ENCODE results near the gene EPHB1. TPM values are rescaled to one million over a fixed set of nuclear protein-coding genes. Genes with fewer than 3 reads are reported as not detected.

Gene EPHB1
- polyA plus RNA-seq, 1 of the 3 experiments (the other 2 are of a cell fraction), result 1.2 TPM

- Histone ChIP-seq H3K9ac (no peak overlapping the region), H3K4me3 (ENCODE audit: low read depth in 2 of 2, low read length in 1 of 2) (no peak overlapping the region), H3K4me2 (no peak overlapping the region), H3K79me2 (ENCODE audit: insufficient read depth) (no peaks in the 10 kb centered on the region), H2AFZ (ENCODE audit: low read depth) (no peak overlapping the region), H3K4me1 (ENCODE audit: control insufficient read depth in 1 of 2, insufficient read depth in 2 of 2, low read depth in 1 of 2, low read length in 1 of 2) (peaks cover 0 to 14% of the 10 kb centered on the region in 2 experiments; a peak in 1 of 4 replicates), H3K27ac (ENCODE audit: low read depth in 2 of 2, low read length in 1 of 2) (no peak overlapping the region), H3K9me2 (no peaks in the 10 kb centered on the region), H3K27me3 (ENCODE audit: insufficient read depth) (no peaks in the 10 kb centered on the region), H4K20me1 (ENCODE audit: insufficient read depth) (no peaks in the 10 kb centered on the region), H3F3A (replicated peaks; ENCODE audit: insufficient read depth) (no peaks in the 10 kb centered on the region), H3K9me3 (no peaks in the 10 kb centered on the region), H3K36me3 (replicated peaks in 1 of 2; ENCODE audit: control insufficient read depth in 1 of 2, insufficient read depth in 2 of 2, low read length in 1 of 2) (no peaks in the 10 kb centered on the region)
- POLR2A ChIA-PET, result no interaction called here
- TF ChIP-seq REST (IDR thresholded peaks at IDR 0.05; ENCODE audit: low read depth, low read length) (no peak), CHD2 (IDR thresholded peaks at IDR 0.05; ENCODE audit: low read length, partially characterized antibody) (no peak), TEAD4 (IDR thresholded peaks at IDR 0.05; ENCODE audit: borderline replicate concordance, insufficient read depth) (no peak), FOXJ3 (CRISPR knock-in tag; IDR thresholded peaks at IDR 0.05) (no peak), RAD21 (IDR thresholded peaks at IDR 0.05; ENCODE audit: low read length) (no peak), FOXM1 (IDR thresholded peaks at IDR 0.05; ENCODE audit: low read depth) (no peak), YY1 (IDR thresholded peaks at IDR 0.05; ENCODE audit: low read depth) (no peak), RCOR1 (IDR thresholded peaks at IDR 0.05; ENCODE audit: low read length) (no peak), MEF2A (IDR thresholded peaks at IDR 0.05; ENCODE audit: borderline replicate concordance, low read depth) (no peak), ZBTB33 (IDR thresholded peaks at IDR 0.05; ENCODE audit: borderline replicate concordance, low read depth) (no peak), RFX5 (IDR thresholded peaks at IDR 0.05; ENCODE audit: low read length) (no peak), TCF12 (IDR thresholded peaks at IDR 0.05) (no peak), MXI1 (IDR thresholded peaks at IDR 0.05; ENCODE audit: low read depth, low read length) (no peak), GATA2 (CRISPR knock-in tag; IDR thresholded peaks at IDR 0.05) (no peak), CTCF (IDR thresholded peaks at IDR 0.05) (no peak), NRF1 (IDR thresholded peaks at IDR 0.05; ENCODE audit: low read depth, low read length) (no peak), USF2 (IDR thresholded peaks at IDR 0.05; ENCODE audit: borderline replicate concordance, low read depth, low read length) (no peak), JUND (IDR thresholded peaks at IDR 0.05) (no peak), PBX3 (IDR thresholded peaks at IDR 0.05) (no peak), POLR2AphosphoS5 (IDR thresholded peaks at IDR 0.05; ENCODE audit: low read depth, low read length) (no peak)
- 61% methylated on average over 1 of the region's 1 CpG for WGBS (ENCODE audit: low lambda C conversion rate)
- no peak for DNase-seq
- CTCF ChIA-PET, result no interaction called here
Measured at GRCh38 chr3:135135445-135135844, 340.4 kb downstream of the EPHB1 start.
